HG02678 (cell line): ENCODE results near the gene SH3BP5L.

Experiments
- ATAC-seq: cut with Tn5 transposase; IDR thresholded peaks from one replicate; pipeline ENCODE4 v1.9.1; 2021; ENCODE audit warnings: mild to moderate bottlenecking, moderate library complexity; ENCODE audit not compliant: unreplicated experiment

SH3BP5L gene

GRCh38 chr1:248851390-248851789, 25.7 kb upstream of the SH3BP5L start:
- ATAC-seq = no peak

GRCh38 chr1:248850536-248851251, 25.0 kb upstream of the SH3BP5L start:
- ATAC-seq = no peak

- no peak for ATAC-seq
Observed at GRCh38 chr1:248850124-248850523, 24.4 kb upstream of the SH3BP5L start.

- no peak for ATAC-seq
Observed at GRCh38 chr1:248849637-248850036, 23.9 kb upstream of the SH3BP5L start.

DNA sequence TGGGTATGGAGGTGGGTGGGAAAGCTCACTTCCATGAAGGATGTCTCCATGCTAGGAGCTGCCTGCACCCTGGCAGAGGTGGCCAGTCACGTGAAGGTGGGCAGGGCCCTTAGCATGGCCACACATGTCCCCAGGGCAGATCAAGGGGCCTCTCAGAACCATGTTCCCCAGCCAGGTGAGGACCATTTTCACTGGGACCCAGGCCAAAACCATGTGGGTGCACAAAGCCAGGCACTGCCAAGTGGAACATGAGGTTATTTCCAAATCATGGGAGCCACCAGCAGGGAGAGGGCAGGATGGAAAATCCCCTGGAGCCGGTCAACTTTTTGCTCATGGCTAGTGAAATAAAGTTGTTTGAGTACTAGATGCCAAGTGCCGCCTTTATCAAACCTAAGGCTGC, 23.4 kb upstream of the SH3BP5L start:
- ATAC-seq = no peak

- no peak for ATAC-seq
Observed at GRCh38 chr1:248848602-248849001, 22.9 kb upstream of the SH3BP5L start.

DNA sequence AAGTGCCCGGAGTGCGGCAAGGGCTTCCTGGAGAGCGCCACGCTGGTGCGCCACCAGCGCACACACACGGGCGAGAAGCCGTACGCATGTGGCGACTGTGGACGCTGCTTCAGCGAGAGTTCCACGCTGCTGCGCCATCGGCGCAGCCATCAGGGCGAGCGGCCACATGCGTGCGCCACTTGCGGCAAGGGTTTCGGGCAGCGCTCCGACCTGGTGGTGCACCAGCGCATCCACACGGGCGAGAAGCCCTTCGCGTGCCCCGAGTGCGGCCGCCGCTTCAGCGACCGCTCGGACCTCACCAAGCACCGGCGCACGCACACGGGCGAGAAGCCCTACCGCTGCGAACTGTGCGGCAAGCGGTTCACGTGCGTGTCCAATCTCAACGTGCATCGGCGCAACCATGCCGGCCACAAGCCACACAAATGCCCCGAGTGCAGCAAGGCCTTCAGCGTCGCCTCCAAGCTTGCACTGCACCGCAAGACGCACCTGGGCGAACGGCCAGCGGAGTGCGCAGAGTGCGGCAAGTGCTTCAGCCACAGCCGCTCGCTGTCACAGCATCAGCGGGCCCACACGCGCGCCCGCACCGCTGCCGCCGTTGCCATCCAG, 22.3 kb upstream of the SH3BP5L start:
- ATAC-seq = no peak

DNA sequence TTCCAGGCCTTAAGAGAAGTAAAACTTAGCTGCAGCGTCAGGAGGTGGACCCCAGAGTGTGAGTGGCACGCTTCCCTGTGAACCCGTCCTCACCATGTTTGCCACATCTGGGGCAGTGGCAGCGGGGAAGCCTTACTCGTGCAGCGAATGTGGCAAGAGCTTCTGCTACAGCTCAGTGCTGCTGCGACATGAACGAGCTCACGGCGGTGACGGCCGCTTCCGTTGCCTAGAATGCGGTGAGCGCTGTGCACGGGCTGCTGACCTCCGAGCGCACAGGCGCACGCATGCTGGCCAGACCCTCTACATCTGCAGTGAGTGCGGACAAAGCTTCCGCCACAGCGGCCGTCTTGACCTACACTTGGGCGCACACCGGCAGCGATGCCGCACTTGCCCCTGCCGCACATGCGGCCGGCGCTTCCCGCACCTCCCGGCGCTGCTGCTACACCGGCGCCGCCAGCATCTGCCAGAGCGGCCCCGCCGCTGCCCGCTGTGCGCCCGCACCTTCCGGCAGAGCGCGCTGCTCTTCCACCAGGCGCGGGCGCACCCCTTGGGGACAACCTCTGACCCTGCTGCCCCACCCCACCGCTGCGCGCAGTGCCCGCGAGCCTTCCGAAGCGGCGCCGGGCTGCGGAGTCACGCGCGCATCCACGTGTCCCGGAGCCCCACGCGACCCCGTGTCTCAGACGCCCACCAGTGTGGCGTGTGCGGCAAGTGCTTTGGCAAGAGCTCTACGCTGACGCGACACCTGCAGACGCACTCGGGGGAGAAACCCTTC, 21.7 kb upstream of the SH3BP5L start:
- no peak for ATAC-seq

GRCh38 chr1:248844526-248844925, 18.8 kb upstream of the SH3BP5L start:
- no peak for ATAC-seq

DNA sequence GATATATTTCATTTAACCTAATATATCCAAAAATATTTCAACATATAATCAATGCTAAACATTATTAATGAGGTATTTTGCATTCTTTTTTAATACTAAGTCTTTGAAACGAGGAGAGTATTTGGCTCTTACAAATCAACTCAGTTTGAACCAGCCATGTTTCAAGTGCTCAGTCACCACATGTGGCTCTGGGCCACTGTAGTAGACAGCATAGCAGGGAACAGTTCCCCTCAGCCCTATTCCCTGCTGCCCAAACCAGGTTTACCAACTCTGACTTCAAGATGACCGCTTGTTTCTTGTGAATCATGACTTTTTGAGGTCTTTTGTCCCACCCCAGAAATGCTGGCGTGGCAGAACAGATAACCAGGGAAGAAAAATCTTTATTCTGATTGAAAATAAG, 18.0 kb upstream of the SH3BP5L start:
- ATAC-seq = no peak

DNA sequence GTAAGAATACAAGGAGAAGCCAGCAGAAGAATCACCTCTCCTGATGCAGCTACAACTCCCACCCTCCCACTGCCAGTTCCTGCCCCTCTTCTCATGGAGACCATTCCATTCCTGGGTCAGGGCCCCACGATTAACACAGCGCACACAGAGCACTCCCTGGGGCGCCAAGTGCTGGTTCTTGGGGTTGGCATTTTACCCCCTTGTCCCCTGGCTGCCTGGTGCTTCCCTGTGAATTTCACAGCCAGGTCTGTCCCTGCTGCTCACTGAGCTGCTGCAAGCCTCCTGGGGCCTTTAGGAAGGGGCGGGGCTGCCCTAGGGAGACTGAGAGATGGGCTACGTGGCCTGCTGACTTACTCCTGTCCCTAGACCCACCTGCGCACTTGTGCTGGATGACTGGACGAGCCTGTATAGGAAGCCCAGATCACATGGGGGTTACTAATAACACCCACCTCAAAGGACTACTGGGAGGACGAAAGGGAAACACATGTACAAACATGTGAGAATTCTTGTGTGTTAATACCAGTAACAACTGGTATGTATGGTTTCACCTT, 17.1 kb upstream of the SH3BP5L start:
- ATAC-seq = no peak

GRCh38 chr1:248841702-248842395, 16.1 kb upstream of the SH3BP5L start:
- no peak for ATAC-seq

- ATAC-seq = no peak
Observed at GRCh38 chr1:248840946-248841345, 15.2 kb upstream of the SH3BP5L start.

- no peak for ATAC-seq
Observed at GRCh38 chr1:248839168-248839555, 13.4 kb upstream of the SH3BP5L start.

DNA sequence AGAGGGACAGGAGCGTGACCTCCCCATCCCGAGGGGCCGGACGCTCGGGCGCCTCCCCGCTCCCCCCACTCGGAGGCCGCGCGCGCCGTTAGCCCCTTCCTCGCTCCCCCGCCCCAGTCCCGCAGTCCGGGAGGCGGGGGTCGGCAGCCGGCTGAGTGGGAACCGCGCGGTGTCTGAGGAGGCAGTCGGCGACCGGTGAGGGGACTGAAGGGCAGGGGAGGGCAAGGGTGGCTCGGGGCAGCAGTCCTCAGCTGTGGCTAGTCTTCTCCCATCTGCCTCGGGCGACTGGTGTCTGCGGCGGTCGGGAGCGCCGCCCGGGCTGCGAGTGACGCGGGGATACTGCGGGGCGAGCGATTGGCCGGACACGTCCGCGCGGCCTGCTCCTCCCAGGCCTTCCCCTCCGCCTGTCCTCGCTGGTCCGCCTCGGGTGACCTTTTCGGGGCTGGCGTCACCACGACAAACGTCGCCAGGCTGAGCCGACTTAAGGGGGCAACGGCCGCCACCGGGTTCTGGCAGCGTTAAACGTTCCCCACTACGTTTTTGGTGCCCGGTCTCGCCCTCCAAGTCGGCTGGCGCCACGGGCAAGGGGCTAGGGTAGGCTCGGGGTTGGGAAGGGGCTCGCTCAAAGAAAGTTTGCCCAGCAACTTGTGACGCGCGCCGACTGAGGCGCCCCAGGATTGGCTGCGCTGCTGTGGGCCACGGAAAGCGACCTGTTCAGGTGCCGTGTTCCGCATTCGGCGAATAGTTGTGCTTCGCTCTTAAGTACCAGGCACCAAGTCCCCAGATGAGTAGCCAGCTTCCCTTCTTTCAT, 12.8 kb upstream of the SH3BP5L start:
- ATAC-seq = peak; percentile 64

DNA sequence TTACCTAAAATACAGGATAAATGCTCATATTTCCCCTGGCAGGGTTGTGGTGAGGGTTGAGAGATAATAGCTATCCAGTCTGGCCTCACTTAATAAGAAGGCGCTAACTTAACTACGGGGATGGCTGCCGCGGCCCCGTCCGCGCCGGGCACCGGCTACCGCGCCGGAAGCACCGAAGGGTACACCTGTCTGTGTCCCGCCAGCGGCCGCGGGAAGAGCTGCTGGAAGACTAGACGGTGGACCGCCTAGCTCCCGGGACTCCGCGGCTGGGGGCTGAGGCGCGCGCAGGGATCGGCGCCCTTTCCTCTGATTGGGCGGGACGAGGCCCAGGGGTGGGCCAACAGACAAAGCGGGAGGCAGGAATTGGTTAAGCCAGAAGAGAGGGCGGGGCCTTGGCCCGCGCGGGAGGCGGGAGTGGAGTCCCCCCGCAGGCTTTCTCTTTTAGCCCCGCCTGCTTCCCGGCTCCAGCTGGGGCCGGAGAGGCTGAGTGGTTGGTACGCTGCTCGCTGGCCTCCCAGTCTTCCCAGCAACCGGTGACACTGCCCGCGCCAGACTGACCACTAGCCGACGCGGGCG, 12.2 kb upstream of the SH3BP5L start, which contains the start of gene ZNF672:
TSS of gene ZNF672 (plus strand) at position 444 of the 576 bp plus-strand sequence. CDS start 9,051 bp downstream, outside the sequence.
- peak; percentile 82 for ATAC-seq

DNA sequence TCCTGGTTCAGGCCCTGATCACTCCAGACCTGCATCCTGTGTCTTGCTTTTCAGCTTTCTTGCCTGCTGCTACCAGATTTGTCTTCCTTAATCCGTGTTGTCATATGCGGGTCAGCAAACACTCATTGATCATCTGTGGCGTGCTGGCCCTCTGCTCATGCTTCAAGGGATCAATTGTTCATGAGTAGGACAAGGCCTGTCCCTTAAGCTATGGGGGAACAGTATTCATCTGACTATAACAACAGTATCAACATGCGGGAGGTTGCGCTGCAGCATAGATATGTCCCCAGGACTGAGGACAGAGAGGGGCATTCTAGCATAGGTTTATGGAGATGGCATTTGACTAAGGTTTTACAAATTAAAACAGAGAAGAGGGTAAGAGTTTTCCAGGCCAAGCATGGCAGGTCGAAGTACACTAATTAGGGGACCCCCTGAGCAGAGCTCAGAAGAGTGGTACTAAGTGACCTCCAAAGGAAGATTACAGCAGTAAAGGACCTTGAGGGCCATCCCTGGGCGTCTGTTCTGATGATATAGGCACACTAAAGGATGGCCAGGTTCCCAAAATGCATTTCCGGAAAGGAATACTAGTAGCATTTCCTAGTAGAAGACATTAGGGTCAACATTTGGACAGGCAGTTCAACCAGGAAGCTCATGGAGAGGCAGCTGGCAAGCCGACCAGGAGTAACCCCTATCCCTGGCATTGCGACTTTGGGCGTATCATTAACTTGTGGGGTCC, 11.5 kb upstream of the SH3BP5L start:
- no peak for ATAC-seq

DNA sequence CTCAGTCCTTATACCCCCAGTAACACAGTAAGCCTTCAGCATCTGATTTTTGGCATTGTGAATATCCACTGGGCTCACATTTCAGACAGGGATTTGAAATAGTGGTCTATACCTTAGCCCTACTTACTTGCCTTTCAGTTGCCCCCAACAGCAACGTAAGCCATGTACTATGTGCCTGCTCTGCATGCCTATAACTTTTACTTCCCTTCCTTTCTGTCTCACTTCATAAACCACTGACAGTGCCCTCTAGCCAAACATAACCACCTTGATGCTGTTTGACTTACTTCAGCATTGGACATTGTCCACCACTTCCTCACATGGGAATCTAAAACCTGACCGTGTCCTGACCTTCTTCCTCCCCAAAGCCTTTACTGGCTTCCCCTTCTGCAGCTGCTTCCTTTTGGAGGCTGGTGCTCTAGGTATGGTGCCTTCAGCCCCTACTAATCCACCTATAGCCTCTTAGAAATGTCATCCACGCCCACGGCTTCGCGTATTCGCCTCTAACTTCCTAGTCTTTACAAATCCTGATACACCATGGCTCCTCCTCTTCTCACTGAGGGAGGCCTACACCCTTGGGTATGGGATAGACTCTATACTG, 8.7 kb upstream of the SH3BP5L start:
- ATAC-seq = no peak

GRCh38 chr1:248831842-248832241, 6.1 kb upstream of the SH3BP5L start:
- ATAC-seq = no peak
